Loucy (cell line): Measurements from ENCODE around the gene KCMF1.

ENCODE experiments used
- H2AFZ ChIP-seq: fragments of 200-600 bp; sonication (generic); 2 replicates; pipeline ENCODE4 v1.6.0; 2016; ENCODE audit warnings: antibody characterized with exemption, mild to moderate bottlenecking, low read length, moderate library complexity
- H3F3A ChIP-seq: fragments of 200-600 bp; 2 replicates; pipeline ENCODE4 v1.6.0; 2016; ENCODE audit warnings: antibody characterized with exemption, low read depth, mild to moderate bottlenecking
- H3K27me3 ChIP-seq: fragments of 200-600 bp; sonication (generic); 2 replicates; pipeline ENCODE4 v1.6.1; 2014; ENCODE audit warnings: low read length, mild to moderate bottlenecking; ENCODE audit not compliant: insufficient read depth, poor library complexity, severe bottlenecking
- H3K36me3 ChIP-seq: fragments of 200-600 bp; sonication (generic); 2 replicates; pipeline ENCODE4 v1.6.1; 2016; ENCODE audit warnings: low read length; ENCODE audit not compliant: insufficient read depth
- H3K4me1 ChIP-seq: fragments of 200-600 bp; sonication (generic); 2 replicates; pipeline ENCODE4 v1.5.1; 2014; ENCODE audit warnings: low read length, mild to moderate bottlenecking; ENCODE audit not compliant: insufficient read depth, poor library complexity, severe bottlenecking
- H3K4me2 ChIP-seq: fragments of 200-600 bp; sonication (generic); 2 replicates; pipeline ENCODE4 v1.6.0; 2014; ENCODE audit warnings: antibody characterized with exemption, low read length, low read depth, mild to moderate bottlenecking; ENCODE audit not compliant: poor library complexity, severe bottlenecking
- H3K4me3 ChIP-seq: fragments of 200-600 bp; sonication (generic); 2 replicates; pipeline ENCODE4 v1.5.1; 2014; ENCODE audit warnings: low read length, mild to moderate bottlenecking, mixed read lengths; ENCODE audit not compliant: poor library complexity, severe bottlenecking
- H3K79me2 ChIP-seq: fragments of 200-600 bp; sonication (generic); 2 replicates; pipeline ENCODE4 v1.6.1; 2014; ENCODE audit warnings: low read length; ENCODE audit not compliant: insufficient read depth
- H3K9ac ChIP-seq: fragments of 200-600 bp; sonication (generic); 2 replicates; pipeline ENCODE4 v1.6.0; 2014; ENCODE audit warnings: mild to moderate bottlenecking, low read depth, low read length, moderate library complexity; ENCODE audit not compliant: poor library complexity, severe bottlenecking
- H3K9me2 ChIP-seq: fragments of 200-600 bp; sonication (generic); replicated peaks from 2 replicates; pipeline ENCODE4 v1.6.1; 2016; ENCODE audit warnings: low read depth, low read length, mixed read lengths
- H3K9me3 ChIP-seq: fragments of 200-600 bp; sonication (generic); 2 replicates; pipeline ENCODE4 v1.6.1; 2014; ENCODE audit warnings: mild to moderate bottlenecking, antibody characterized with exemption, low read length, low read depth; ENCODE audit not compliant: insufficient read depth
- H4K20me1 ChIP-seq: fragments of 200-600 bp; sonication (generic); 2 replicates; pipeline ENCODE4 v1.6.0; 2014; ENCODE audit warnings: antibody characterized with exemption, low read length, mild to moderate bottlenecking; ENCODE audit not compliant: insufficient read depth, poor library complexity, severe bottlenecking
- EZH2phosphoT487 ChIP-seq: fragments of 200-600 bp; IDR thresholded peaks from 2 replicates; pipeline ENCODE4 v1.6.1; 2018; ENCODE audit warnings: antibody characterized with exemption, mild to moderate bottlenecking, moderate library complexity, borderline replicate concordance
- TF ChIP-seq, protein P1 (sequence below): fragments of 200-600 bp; sonication (generic); conservative IDR thresholded peaks from 2 replicates; pipeline ENCODE4 v1.5.1; 2014; ENCODE audit warnings: mild to moderate bottlenecking, antibody characterized with exemption, low read length

KCMF1 gene

GRCh38 chr2:84958135-84959059 lies 12.6 kb upstream of the KCMF1 start:
- Histone ChIP-seq H3F3A (no peaks in the 10 kb centered on the region), H3K9me3 (no peaks in the 10 kb centered on the region), H4K20me1 (no peaks in the 10 kb centered on the region), H3K27me3 (no peaks in the 10 kb centered on the region), H3K36me3 (no peaks in the 10 kb centered on the region), H3K4me1 (no peaks in the 10 kb centered on the region), H2AFZ (no peak overlapping the region), H3K9me2 (no peaks in the 10 kb centered on the region), H3K4me2 (no peak overlapping the region), H3K4me3 (no peak overlapping the region), H3K9ac (no peak overlapping the region), H3K79me2 (no peaks in the 10 kb centered on the region)
- TF ChIP-seq, protein P1, sequence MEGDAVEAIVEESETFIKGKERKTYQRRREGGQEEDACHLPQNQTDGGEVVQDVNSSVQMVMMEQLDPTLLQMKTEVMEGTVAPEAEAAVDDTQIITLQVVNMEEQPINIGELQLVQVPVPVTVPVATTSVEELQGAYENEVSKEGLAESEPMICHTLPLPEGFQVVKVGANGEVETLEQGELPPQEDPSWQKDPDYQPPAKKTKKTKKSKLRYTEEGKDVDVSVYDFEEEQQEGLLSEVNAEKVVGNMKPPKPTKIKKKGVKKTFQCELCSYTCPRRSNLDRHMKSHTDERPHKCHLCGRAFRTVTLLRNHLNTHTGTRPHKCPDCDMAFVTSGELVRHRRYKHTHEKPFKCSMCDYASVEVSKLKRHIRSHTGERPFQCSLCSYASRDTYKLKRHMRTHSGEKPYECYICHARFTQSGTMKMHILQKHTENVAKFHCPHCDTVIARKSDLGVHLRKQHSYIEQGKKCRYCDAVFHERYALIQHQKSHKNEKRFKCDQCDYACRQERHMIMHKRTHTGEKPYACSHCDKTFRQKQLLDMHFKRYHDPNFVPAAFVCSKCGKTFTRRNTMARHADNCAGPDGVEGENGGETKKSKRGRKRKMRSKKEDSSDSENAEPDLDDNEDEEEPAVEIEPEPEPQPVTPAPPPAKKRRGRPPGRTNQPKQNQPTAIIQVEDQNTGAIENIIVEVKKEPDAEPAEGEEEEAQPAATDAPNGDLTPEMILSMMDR = no peak
- TF ChIP-seq EZH2phosphoT487 = no peak

DNA sequence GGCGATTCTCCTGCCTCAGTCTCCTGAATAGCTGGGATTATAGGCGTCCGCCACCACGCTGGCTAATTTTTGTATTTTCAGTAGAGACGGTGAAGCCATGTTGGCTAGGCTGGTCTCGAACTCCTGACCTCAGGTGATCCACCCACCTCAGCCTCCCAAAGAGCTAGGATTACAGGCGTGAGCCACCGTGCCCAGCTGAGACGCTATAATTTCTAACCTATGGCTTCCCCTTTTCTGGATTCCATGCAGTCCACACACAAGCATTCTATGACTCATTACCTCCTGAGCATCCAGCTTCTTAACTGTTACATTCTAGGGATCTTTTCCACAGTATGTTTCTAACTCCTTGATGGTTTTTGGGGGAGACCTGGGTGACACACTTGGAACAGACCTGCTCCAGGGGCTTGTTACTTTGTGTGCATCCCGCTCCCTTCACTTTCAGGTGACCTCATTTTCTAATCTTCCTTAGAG lies 11.8 kb upstream of the KCMF1 start:
- H3F3A ChIP-seq = no peaks in the 10 kb centered on the region
- no peaks in the 10 kb centered on the region for H3K27me3 ChIP-seq
- H3K36me3 ChIP-seq = no peaks in the 10 kb centered on the region
- no peaks in the 10 kb centered on the region for H3K79me2 ChIP-seq
- H3K9me2 ChIP-seq = no peaks in the 10 kb centered on the region
- no peak overlapping the region for H2AFZ ChIP-seq
- TF ChIP-seq, protein P1 = no peak
- H4K20me1 ChIP-seq = no peaks in the 10 kb centered on the region
- no peak overlapping the region for H3K4me2 ChIP-seq
- no peaks in the 10 kb centered on the region for H3K9me3 ChIP-seq
- H3K4me3 ChIP-seq = no peak overlapping the region
- no peak overlapping the region for H3K9ac ChIP-seq
- H3K4me1 ChIP-seq = no peaks in the 10 kb centered on the region

DNA sequence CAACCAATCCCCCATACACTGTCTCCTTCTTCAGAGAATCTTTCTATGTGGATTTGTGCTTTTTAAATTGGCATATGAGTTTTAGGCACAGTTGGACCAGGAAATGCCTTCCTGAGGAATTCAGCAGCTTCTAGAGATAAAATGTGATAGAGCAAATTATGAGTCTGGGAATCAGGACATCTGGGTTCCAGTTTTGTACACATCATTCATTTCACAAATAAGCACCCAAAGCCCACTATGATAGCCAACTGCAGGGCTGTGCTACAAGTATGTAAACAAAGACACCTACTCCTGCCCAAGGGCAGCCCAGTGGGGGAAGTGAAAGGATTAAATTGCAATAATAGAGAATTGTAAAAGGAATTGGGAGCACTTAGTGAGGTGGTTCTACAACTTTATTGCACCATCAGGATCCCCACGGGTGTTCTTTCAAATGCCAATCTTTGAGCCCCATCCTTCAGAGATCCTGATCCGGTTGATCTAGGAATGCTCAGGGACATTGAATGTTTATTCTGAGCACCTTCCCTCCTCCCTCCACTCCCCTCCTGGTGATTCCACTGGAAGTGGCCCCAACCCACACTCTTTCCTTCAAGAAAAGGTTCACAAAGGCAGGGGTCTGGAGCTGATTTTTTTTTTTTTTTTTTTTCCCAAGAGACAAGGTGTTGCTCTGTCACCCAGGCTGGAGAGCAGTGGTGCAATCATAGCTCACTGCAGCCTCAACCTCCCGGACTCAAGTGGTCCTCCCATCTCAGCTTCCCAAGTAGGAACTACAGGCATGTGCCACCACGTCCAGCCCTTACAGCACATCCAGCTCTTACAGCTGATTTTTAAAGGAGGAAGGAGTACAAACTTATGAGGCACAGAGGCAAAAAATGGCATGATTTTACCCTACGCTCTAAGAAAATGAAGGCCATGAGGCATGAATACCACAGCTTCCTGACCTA lies 11.1 kb upstream of the KCMF1 start:
- Histone ChIP-seq H3K27me3 (no peaks in the 10 kb centered on the region), H4K20me1 (no peaks in the 10 kb centered on the region), H3K4me2 (no peak overlapping the region), H3K9me2 (no peaks in the 10 kb centered on the region), H3F3A (no peaks in the 10 kb centered on the region), H3K9me3 (no peaks in the 10 kb centered on the region), H3K79me2 (no peaks in the 10 kb centered on the region), H3K36me3 (no peaks in the 10 kb centered on the region), H3K9ac (no peak overlapping the region), H3K4me3 (no peak overlapping the region), H3K4me1 (no peaks in the 10 kb centered on the region), H2AFZ (no peak overlapping the region)
- TF ChIP-seq, protein P1 = no peak
- no peak for TF ChIP-seq EZH2phosphoT487
